ENCODE data around the gene PLK5. TPM values are rescaled to one million over a fixed set of nuclear protein-coding genes. Genes with fewer than 3 reads are reported as not detected.

PLK5 gene
- total RNA-seq, 2 experiments from 2014 or later: not detected

GRCh38 chr19:1526066-1526778 lies 2.3 kb downstream of the PLK5 start:
- no peak overlapping the region for H3K27ac Mint-ChIP-seq
- H3K9me3 Mint-ChIP-seq: no peaks in the 10 kb centered on the region
- intact Hi-C loops (cut with micrococcal nuclease): no loop called here
- H3K4me1 Mint-ChIP-seq (ENCODE audit: low read depth): peaks cover 6% of the 10 kb centered on the region
- no peak overlapping the region for H3K4me3 Mint-ChIP-seq
- no peak for ATAC-seq
- no peak for DNase-seq
- ChIA-PET POLR2A (no interaction called here), CTCF (no interaction called here)
- H3K27me3 Mint-ChIP-seq: peaks cover 31% of the 10 kb centered on the region
- no peak for TF ChIP-seq CTCF (IDR thresholded peaks at IDR 0.05)
- no peaks in the 10 kb centered on the region for H3K36me3 Mint-ChIP-seq (ENCODE audit: low read depth)

DNA sequence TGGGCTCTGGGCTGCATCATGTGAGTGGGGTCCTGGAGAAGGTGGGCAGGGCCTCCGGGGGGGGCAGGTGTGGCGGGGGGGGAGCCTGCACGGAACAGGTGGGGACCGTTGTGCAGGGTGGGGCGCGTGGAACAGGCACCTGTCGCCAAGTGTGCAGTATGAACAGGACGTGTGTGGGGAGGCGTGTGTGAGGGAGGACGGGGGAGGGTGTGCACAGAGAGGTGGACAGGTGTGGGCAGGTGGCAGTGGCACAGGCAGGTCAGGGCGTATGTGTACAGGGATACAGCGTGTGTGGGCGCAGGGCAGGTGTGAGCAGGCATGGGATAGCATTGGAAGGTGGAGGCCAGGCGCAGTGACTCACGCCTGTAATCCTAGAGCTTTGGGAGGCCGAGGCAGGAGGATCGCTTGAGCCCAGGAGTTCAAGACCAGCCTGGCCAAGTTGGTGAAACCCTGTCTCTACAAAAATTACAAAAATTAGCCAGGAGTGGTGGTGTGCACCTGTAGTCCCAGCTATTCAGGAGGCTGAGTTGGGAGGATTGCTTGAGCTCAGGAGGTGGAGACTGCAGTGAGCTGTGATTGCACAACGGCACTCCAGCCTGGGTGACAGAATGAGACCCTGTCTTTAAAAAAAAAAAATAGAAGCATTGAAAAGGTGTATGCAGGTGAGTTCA lies 3.2 kb downstream of the PLK5 start:
- Mint-ChIP-seq H3K27ac (no peak overlapping the region), H3K27me3 (peaks cover 30% of the 10 kb centered on the region), H3K4me3 (no peak overlapping the region), H3K4me1 (ENCODE audit: low read depth) (peaks cover 6% of the 10 kb centered on the region), H3K36me3 (ENCODE audit: low read depth) (no peaks in the 10 kb centered on the region), H3K9me3 (no peaks in the 10 kb centered on the region)
- intact Hi-C loops (cut with micrococcal nuclease): no loop called here
- CTCF ChIA-PET: no interaction called here
- DNase-seq (no peak), ATAC-seq (no peak)
- no peak for TF ChIP-seq CTCF (IDR thresholded peaks at IDR 0.05)
- POLR2A ChIA-PET: no interaction called here

- Mint-ChIP-seq H3K4me1 (ENCODE audit: low read depth) (peaks cover 6% of the 10 kb centered on the region), H3K36me3 (ENCODE audit: low read depth) (no peaks in the 10 kb centered on the region), H3K27me3 (peaks cover 29% of the 10 kb centered on the region), H3K9me3 (no peaks in the 10 kb centered on the region), H3K27ac (no peak overlapping the region), H3K4me3 (no peak overlapping the region)
- ATAC-seq (no peak), DNase-seq (no peak)
- CTCF ChIA-PET: no interaction called here
- intact Hi-C loops (cut with micrococcal nuclease): no loop called here
- no peak for TF ChIP-seq CTCF (IDR thresholded peaks at IDR 0.05)
- POLR2A ChIA-PET: no interaction called here
Observed at GRCh38 chr19:1527650-1528309, 3.9 kb downstream of the PLK5 start.

- ATAC-seq: no peak
- H3K36me3 Mint-ChIP-seq (ENCODE audit: low read depth): no peaks in the 10 kb centered on the region
- peaks cover 25% of the 10 kb centered on the region for H3K27me3 Mint-ChIP-seq
- DNase-seq: no peak
- no peaks in the 10 kb centered on the region for H3K9me3 Mint-ChIP-seq
- H3K4me3 Mint-ChIP-seq: no peak overlapping the region
- TF ChIP-seq CTCF (IDR thresholded peaks at IDR 0.05): no peak
- ChIA-PET CTCF (no interaction called here), POLR2A (no interaction called here)
- intact Hi-C loops (cut with micrococcal nuclease): no loop called here
- no peak overlapping the region for H3K27ac Mint-ChIP-seq
- H3K4me1 Mint-ChIP-seq (ENCODE audit: low read depth): peaks cover 6% of the 10 kb centered on the region
Observed at GRCh38 chr19:1528596-1529429, 4.9 kb downstream of the PLK5 start.

Data from activated CD8-positive, alpha-beta T cell treated with anti-CD3 and anti-CD28 coated beads for 36 hours (primary cell).